Panc1 (cell line): Measurements from ENCODE around the gene SLC38A5. TPM values are rescaled to one million over a fixed set of nuclear protein-coding genes. Genes with fewer than 3 reads are reported as not detected.

Source experiments
- ATAC-seq: fragments of 200-7000 bp; cut with Tn5 transposase; 2 replicates; pipeline ENCODE4 v1.9.1; 2020; ENCODE audit warnings: mild to moderate bottlenecking, moderate library complexity
- BruUV-seq: library from RNA; stranded (reverse); fragments of 400-500 nt; replicated peaks from 2 replicates; lab custom pipeline; 2021; lab: Mats Ljungman, UMichigan
- CTCF ChIA-PET: fragments of 300-600 bp; sonication (Branson Sonifier 250); formaldehyde crosslinking; loops from one replicate; lab custom pipeline; 2022; ENCODE audit warnings: antibody characterized with exemption; lab: Charles Lee
- POLR2A ChIA-PET: fragments of 300-600 bp; sonication (Branson Sonifier 250); formaldehyde crosslinking; loops from one replicate; lab custom pipeline; 2022; ENCODE audit warnings: antibody characterized with exemption; lab: Charles Lee
- DNase-seq: peaks from one replicate; pipeline ENCODE4 v3.0.0-alpha.2; 2010; ENCODE audit warnings: low read depth, low spot score
- H3K27ac ChIP-seq: 2 replicates; pipeline ENCODE4 v1.5.1; 2011; ENCODE audit warnings: mild to moderate bottlenecking, low read length, inconsistent platforms
- H3K27me3 ChIP-seq: fragments of 200-500 bp; sonication (Bioruptor generic); 2 replicates; pipeline ENCODE4 v1.6.0; 2014; ENCODE audit warnings: low read length, inconsistent platforms; ENCODE audit not compliant: control insufficient read depth, insufficient read depth
- H3K36me3 ChIP-seq: fragments of 200-500 bp; sonication (Bioruptor generic); 2 replicates; pipeline ENCODE4 v1.5.1; 2014; ENCODE audit warnings: inconsistent platforms, mild to moderate bottlenecking, low read length, moderate library complexity; ENCODE audit not compliant: control insufficient read depth, insufficient read depth
- H3K4me1 ChIP-seq: 2 replicates; pipeline ENCODE4 v1.5.1; 2011; ENCODE audit warnings: inconsistent platforms, mild to moderate bottlenecking, low read length, moderate library complexity; ENCODE audit not compliant: control insufficient read depth, insufficient read depth
- H3K4me3 ChIP-seq, 2 experiments: 2 replicates each; pipeline ENCODE4 v1.5.1; 2011 to 2012; ENCODE audit warnings: low read depth in 2 of 2, low read length in 2 of 2, mild to moderate bottlenecking in 2 of 2, inconsistent platforms in 1 of 2, moderate library complexity in 1 of 2
- H3K9me3 ChIP-seq: fragments of 200-500 bp; sonication (Bioruptor generic); 2 replicates; pipeline ENCODE4 v1.5.1; 2014; ENCODE audit warnings: low read depth, mild to moderate bottlenecking, inconsistent platforms, low read length, moderate library complexity; ENCODE audit not compliant: control insufficient read depth, insufficient read depth
- CTCF ChIP-seq: fragments of 450-650 bp; IDR thresholded peaks from 2 replicates; pipeline ENCODE4 v1.5.1; 2017; ENCODE audit warnings: mild to moderate bottlenecking
- POLR2AphosphoS5 ChIP-seq: IDR thresholded peaks from 2 replicates; pipeline ENCODE4 v1.6.1; 2012; ENCODE audit warnings: mild to moderate bottlenecking, low read depth, low read length, moderate library complexity
- REST ChIP-seq, 2 experiments: IDR thresholded peaks; 2 replicates each; pipeline ENCODE4 v1.6.1; 2011 to 2012; ENCODE audit warnings: low read depth in 2 of 2, control low read depth in 1 of 2, low read length in 1 of 2, mild to moderate bottlenecking in 1 of 2, moderate library complexity in 1 of 2; ENCODE audit not compliant: insufficient read depth in 1 of 2
- SIN3A ChIP-seq: IDR thresholded peaks from 2 replicates; pipeline ENCODE4 v1.6.1; 2012; ENCODE audit warnings: low read depth, mild to moderate bottlenecking, low read length, moderate library complexity, borderline replicate concordance; ENCODE audit not compliant: insufficient read depth
- TCF7L2 ChIP-seq: IDR thresholded peaks from 2 replicates; pipeline ENCODE4 v1.6.1; 2011; ENCODE audit warnings: mild to moderate bottlenecking, low read depth, low read length, inconsistent platforms
- in situ Hi-C: cut with HindIII; loops from 2 replicates; pipeline ENCODE4 v1.10.0; 2016; ENCODE audit warnings: low sequenced_read_pairs, low pct_unique_long_range_greater_than_20kb
- intact Hi-C: fragments of 100-400 bp; cut with micrococcal nuclease; formaldehyde crosslinking; loops from one replicate; pipeline ENCODE4 v1.10.0; 2022; ENCODE audit not compliant: unreplicated experiment
- total RNA-seq: library from RNA; stranded (reverse); gene quantifications from one replicate; pipeline ENCODE4 v1.2.1, GENCODE V29; 2021; ENCODE audit not compliant: unreplicated experiment

The SLC38A5 gene
- total RNA-seq, 1 experiment from 2014 or later = 1.1 TPM

GRCh38 chrX:48492293-48492910 is 22.3 kb upstream of the SLC38A5 start:
- ChIA-PET POLR2A (no interaction called here), CTCF (no interaction called here)
- intact Hi-C loops (no loop called here), in situ Hi-C loops (no loop called here)
- H3K4me1 ChIP-seq = no peaks in the 10 kb centered on the region
- DNase-seq (no peak), ATAC-seq (no peak)
- BruUV-seq = no TSS peak
- no peak for TF ChIP-seq CTCF
- TF ChIP-seq REST (IDR thresholded peaks at IDR 0.05; ENCODE audit: insufficient read depth in 1 of 2, low read depth in 2 of 2, low read length in 1 of 2) = no peak
- no peak for TF ChIP-seq SIN3A
- TF ChIP-seq TCF7L2 = no peak
- TF ChIP-seq POLR2AphosphoS5 = no peak
- H3K4me3 ChIP-seq = no peak overlapping the region
- H3K36me3 ChIP-seq = no peaks in the 10 kb centered on the region
- H3K9me3 ChIP-seq = no peaks in the 10 kb centered on the region
- H3K27me3 ChIP-seq = no peaks in the 10 kb centered on the region
- H3K27ac ChIP-seq = no peak overlapping the region

GRCh38 chrX:48491809-48492208 is 21.7 kb upstream of the SLC38A5 start:
- Histone ChIP-seq H3K9me3 (no peaks in the 10 kb centered on the region), H3K4me3 (no peak overlapping the region), H3K27me3 (no peaks in the 10 kb centered on the region), H3K4me1 (no peaks in the 10 kb centered on the region), H3K36me3 (no peaks in the 10 kb centered on the region), H3K27ac (no peak overlapping the region)
- in situ Hi-C loops = no loop called here
- POLR2A ChIA-PET = no interaction called here
- CTCF ChIA-PET = no interaction called here
- DNase-seq (no peak), ATAC-seq (no peak)
- intact Hi-C loops = no loop called here
- TF ChIP-seq POLR2AphosphoS5 (no peak), SIN3A (no peak), REST (IDR thresholded peaks at IDR 0.05; ENCODE audit: insufficient read depth in 1 of 2, low read depth in 2 of 2, low read length in 1 of 2) (no peak), TCF7L2 (no peak), CTCF (no peak)
- no TSS peak for BruUV-seq
